Measurements from ENCODE around the gene MRPL46.

MRPL46 gene

GRCh38 chr15:88467073-88467934 lies at the start of gene MRPL46, which contains the start of gene MRPS11:
Gene MRPL46 (minus strand): TSS chr15:88467388. CDS start chr15:88467377, 11 bp downstream.
Gene MRPS11 (plus strand): TSS chr15:88467708. CDS start chr15:88467718, 10 bp downstream.
- no peaks in the 10 kb centered on the region for H3K9me2 ChIP-seq (replicated peaks; ENCODE audit: insufficient read depth, low read length)
- H3K4me3 ChIP-seq (ENCODE audit: insufficient read depth, low read length, poor library complexity, severe bottlenecking): peak within 1 kb of the TSS; percentile 84
- TF ChIP-seq, protein P1, sequence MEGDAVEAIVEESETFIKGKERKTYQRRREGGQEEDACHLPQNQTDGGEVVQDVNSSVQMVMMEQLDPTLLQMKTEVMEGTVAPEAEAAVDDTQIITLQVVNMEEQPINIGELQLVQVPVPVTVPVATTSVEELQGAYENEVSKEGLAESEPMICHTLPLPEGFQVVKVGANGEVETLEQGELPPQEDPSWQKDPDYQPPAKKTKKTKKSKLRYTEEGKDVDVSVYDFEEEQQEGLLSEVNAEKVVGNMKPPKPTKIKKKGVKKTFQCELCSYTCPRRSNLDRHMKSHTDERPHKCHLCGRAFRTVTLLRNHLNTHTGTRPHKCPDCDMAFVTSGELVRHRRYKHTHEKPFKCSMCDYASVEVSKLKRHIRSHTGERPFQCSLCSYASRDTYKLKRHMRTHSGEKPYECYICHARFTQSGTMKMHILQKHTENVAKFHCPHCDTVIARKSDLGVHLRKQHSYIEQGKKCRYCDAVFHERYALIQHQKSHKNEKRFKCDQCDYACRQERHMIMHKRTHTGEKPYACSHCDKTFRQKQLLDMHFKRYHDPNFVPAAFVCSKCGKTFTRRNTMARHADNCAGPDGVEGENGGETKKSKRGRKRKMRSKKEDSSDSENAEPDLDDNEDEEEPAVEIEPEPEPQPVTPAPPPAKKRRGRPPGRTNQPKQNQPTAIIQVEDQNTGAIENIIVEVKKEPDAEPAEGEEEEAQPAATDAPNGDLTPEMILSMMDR (IDR thresholded peaks at IDR 0.05; ENCODE audit: insufficient read depth, low read length, poor library complexity, severe bottlenecking): no peak
- no peak for TF ChIP-seq EZH2phosphoT487 (conservative IDR thresholded peaks at IDR 0.05; ENCODE audit: low read length)
- H3K9ac ChIP-seq (ENCODE audit: low read length): peak within 1 kb of the TSS; percentile 83
- H4K20me1 ChIP-seq (ENCODE audit: low read depth, low read length): no peaks in the 10 kb centered on the region
- H2AFZ ChIP-seq (ENCODE audit: low read depth, low read length, severe bottlenecking): peak within 1 kb of the TSS; percentile 57
- peaks cover 42% of the 10 kb centered on the region for H3K79me2 ChIP-seq (ENCODE audit: insufficient read depth, low read length)
- peak within 1 kb of the TSS; percentile 96 for H3K4me2 ChIP-seq (ENCODE audit: low read depth, low read length, poor library complexity, severe bottlenecking)
- H3F3A ChIP-seq (ENCODE audit: insufficient read depth): no peaks in the 10 kb centered on the region
- H3K27me3 ChIP-seq (ENCODE audit: low read length): no peaks in the 10 kb centered on the region
- H3K27ac ChIP-seq (ENCODE audit: low read depth, low read length): peak within 1 kb of the TSS; percentile 72
- H3K9me3 ChIP-seq (ENCODE audit: insufficient read depth, low read length): no peaks in the 10 kb centered on the region
- H3K36me3 ChIP-seq (ENCODE audit: low read length): peaks cover 4% of the 10 kb centered on the region; the same call in 1 of the 2 replicates

DNA sequence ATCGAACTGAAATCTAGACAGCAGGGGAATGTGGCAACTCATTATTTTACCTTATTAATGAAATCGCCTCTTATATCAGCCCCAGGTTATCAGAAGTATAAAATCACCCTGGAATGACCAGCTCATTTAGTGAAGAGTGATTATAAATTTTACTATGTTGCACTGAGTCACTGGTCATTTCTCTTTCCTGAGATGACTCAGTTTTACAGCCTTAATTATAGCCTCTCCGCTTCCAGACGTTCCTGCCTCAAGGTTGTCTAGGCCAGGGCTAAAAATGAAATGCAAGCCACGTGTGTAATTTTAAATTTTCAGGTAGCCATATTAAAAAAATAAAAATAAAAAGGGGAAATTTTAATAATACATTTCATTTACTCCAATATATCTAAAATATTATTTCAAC lies 46.0 kb upstream of the MRPL46 start:
- no peaks in the 10 kb centered on the region for H3K36me3 ChIP-seq (ENCODE audit: low read length)
- H3K9me3 ChIP-seq (ENCODE audit: insufficient read depth, low read length): no peaks in the 10 kb centered on the region
- H3K27ac ChIP-seq (ENCODE audit: low read depth, low read length): no peak overlapping the region
- no peak overlapping the region for H2AFZ ChIP-seq (ENCODE audit: low read depth, low read length, severe bottlenecking)
- H3K9ac ChIP-seq (ENCODE audit: low read length): no peak overlapping the region
- TF ChIP-seq, protein P1 (IDR thresholded peaks at IDR 0.05; ENCODE audit: insufficient read depth, low read length, poor library complexity, severe bottlenecking): no peak
- TF ChIP-seq EZH2phosphoT487 (conservative IDR thresholded peaks at IDR 0.05; ENCODE audit: low read length): no peak
- no peaks in the 10 kb centered on the region for H3F3A ChIP-seq (ENCODE audit: insufficient read depth)
- no peak overlapping the region for H3K4me3 ChIP-seq (ENCODE audit: insufficient read depth, low read length, poor library complexity, severe bottlenecking)
- no peaks in the 10 kb centered on the region for H3K27me3 ChIP-seq (ENCODE audit: low read length)
- no peaks in the 10 kb centered on the region for H3K9me2 ChIP-seq (replicated peaks; ENCODE audit: insufficient read depth, low read length)
- no peak overlapping the region for H3K4me2 ChIP-seq (ENCODE audit: low read depth, low read length, poor library complexity, severe bottlenecking)
- no peaks in the 10 kb centered on the region for H4K20me1 ChIP-seq (ENCODE audit: low read depth, low read length)
- H3K79me2 ChIP-seq (ENCODE audit: insufficient read depth, low read length): no peaks in the 10 kb centered on the region

GRCh38 chr15:88512601-88513000 lies 45.4 kb upstream of the MRPL46 start:
- Histone ChIP-seq H3K4me3 (ENCODE audit: insufficient read depth, low read length, poor library complexity, severe bottlenecking) (no peak overlapping the region), H2AFZ (ENCODE audit: low read depth, low read length, severe bottlenecking) (no peak overlapping the region), H3K27me3 (ENCODE audit: low read length) (no peaks in the 10 kb centered on the region), H3K36me3 (ENCODE audit: low read length) (no peaks in the 10 kb centered on the region), H3K9ac (ENCODE audit: low read length) (no peak overlapping the region), H4K20me1 (ENCODE audit: low read depth, low read length) (no peaks in the 10 kb centered on the region), H3K9me3 (ENCODE audit: insufficient read depth, low read length) (no peaks in the 10 kb centered on the region), H3K9me2 (replicated peaks; ENCODE audit: insufficient read depth, low read length) (no peaks in the 10 kb centered on the region), H3F3A (ENCODE audit: insufficient read depth) (no peaks in the 10 kb centered on the region), H3K79me2 (ENCODE audit: insufficient read depth, low read length) (no peaks in the 10 kb centered on the region), H3K4me2 (ENCODE audit: low read depth, low read length, poor library complexity, severe bottlenecking) (no peak overlapping the region), H3K27ac (ENCODE audit: low read depth, low read length) (no peak overlapping the region)
- TF ChIP-seq, protein P1 (IDR thresholded peaks at IDR 0.05; ENCODE audit: insufficient read depth, low read length, poor library complexity, severe bottlenecking): no peak
- TF ChIP-seq EZH2phosphoT487 (conservative IDR thresholded peaks at IDR 0.05; ENCODE audit: low read length): no peak
